Parathyroid adenoma (tissue), 2 donors: ENCODE data around the gene DNAH1.

Source experiments
- H2AFZ ChIP-seq: fragments of 300-600 bp; sonication (generic); one replicate; pipeline ENCODE4 v1.7.0; 2017; ENCODE audit warnings: antibody characterized with exemption, mild to moderate bottlenecking
- H3K27ac ChIP-seq: fragments of 300-600 bp; sonication (generic); one replicate; pipeline ENCODE4 v1.7.0; 2017
- H3K27me3 ChIP-seq: fragments of 300-600 bp; sonication (generic); one replicate; pipeline ENCODE4 v1.7.0; 2017; ENCODE audit warnings: low read length; ENCODE audit not compliant: control insufficient read depth, insufficient read depth
- H3K36me3 ChIP-seq: fragments of 300-600 bp; sonication (generic); one replicate; pipeline ENCODE4 v1.7.0; 2017; ENCODE audit warnings: low read length; ENCODE audit not compliant: control insufficient read depth, insufficient read depth
- H3K4me1 ChIP-seq: fragments of 300-600 bp; sonication (generic); one replicate; pipeline ENCODE4 v1.7.0; 2017; ENCODE audit warnings: control low read depth
- H3K4me2 ChIP-seq: fragments of 300-600 bp; sonication (generic); one replicate; pipeline ENCODE4 v1.7.0; 2017; ENCODE audit warnings: low read length
- H3K4me3 ChIP-seq: fragments of 300-600 bp; sonication (generic); one replicate; pipeline ENCODE4 v1.7.0; 2017; ENCODE audit warnings: low read depth, low read length
- H3K79me2 ChIP-seq: fragments of 300-600 bp; sonication (generic); one replicate; pipeline ENCODE4 v1.7.0; 2017; ENCODE audit warnings: control low read depth
- H3K9ac ChIP-seq: fragments of 300-600 bp; sonication (generic); one replicate; pipeline ENCODE4 v1.7.0; 2017; ENCODE audit warnings: mild to moderate bottlenecking
- H3K9me3 ChIP-seq: fragments of 300-600 bp; sonication (generic); one replicate; pipeline ENCODE4 v1.7.0; 2017; ENCODE audit warnings: low read length; ENCODE audit not compliant: control insufficient read depth
- TF ChIP-seq, protein P1 (sequence below): fragments of 300-600 bp; sonication (generic); IDR thresholded peaks from one replicate; pipeline ENCODE4 v1.7.0; 2017; ENCODE audit warnings: antibody characterized with exemption, mild to moderate bottlenecking
- donor health status: primary hyperparathyroidism.

The DNAH1 gene

DNA sequence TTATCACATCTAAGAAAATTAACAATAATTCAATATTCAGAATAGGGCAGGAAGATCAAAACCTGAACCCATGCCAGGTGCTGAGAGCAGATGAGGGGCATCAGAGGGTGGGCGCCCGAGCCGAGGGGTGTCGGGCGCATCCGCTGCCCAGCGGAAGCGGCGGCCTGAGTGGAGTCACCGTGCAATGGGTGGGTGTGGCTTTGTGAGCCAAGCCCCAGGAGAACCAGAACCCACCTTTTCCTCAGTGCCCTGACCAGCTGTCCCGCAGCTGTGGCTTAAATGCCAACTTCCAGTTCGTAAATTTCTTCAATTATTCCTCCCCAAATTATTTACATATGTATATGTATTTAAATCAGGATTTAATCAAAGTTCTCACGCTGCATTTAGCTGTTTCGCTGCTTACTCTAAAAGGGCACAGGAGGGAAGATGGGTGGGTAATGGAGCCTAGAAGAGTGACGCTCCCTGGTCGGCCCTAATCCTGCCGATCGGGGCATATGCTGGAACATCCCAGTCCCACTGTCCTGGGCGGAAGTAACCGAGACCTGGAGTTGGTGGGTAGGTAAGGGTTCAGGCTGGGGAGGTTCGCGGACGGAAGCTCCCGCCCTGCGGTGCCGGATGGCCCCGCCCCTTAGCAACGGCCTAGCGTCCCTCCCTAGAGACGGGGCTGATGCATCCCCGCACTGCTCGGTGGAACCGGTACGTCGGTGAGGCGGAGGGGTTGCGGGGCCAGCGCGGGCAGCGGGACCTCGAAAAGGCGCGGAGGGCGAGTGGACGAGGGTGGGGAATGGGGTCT, 1.3 kb downstream of the DNAH1 start:
- Histone ChIP-seq H3K9ac (no peak overlapping the region), H3K27ac (no peak overlapping the region), H2AFZ (peak overlapping the region; percentile 52), H3K36me3 (no peaks in the 10 kb centered on the region), H3K4me2 (peak overlapping the region; percentile 50), H3K9me3 (no peaks in the 10 kb centered on the region), H3K4me3 (peak overlapping the region; percentile 1), H3K79me2 (no peaks in the 10 kb centered on the region), H3K27me3 (no peaks in the 10 kb centered on the region), H3K4me1 (no peaks in the 10 kb centered on the region)
- TF ChIP-seq, protein P1, sequence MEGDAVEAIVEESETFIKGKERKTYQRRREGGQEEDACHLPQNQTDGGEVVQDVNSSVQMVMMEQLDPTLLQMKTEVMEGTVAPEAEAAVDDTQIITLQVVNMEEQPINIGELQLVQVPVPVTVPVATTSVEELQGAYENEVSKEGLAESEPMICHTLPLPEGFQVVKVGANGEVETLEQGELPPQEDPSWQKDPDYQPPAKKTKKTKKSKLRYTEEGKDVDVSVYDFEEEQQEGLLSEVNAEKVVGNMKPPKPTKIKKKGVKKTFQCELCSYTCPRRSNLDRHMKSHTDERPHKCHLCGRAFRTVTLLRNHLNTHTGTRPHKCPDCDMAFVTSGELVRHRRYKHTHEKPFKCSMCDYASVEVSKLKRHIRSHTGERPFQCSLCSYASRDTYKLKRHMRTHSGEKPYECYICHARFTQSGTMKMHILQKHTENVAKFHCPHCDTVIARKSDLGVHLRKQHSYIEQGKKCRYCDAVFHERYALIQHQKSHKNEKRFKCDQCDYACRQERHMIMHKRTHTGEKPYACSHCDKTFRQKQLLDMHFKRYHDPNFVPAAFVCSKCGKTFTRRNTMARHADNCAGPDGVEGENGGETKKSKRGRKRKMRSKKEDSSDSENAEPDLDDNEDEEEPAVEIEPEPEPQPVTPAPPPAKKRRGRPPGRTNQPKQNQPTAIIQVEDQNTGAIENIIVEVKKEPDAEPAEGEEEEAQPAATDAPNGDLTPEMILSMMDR = no peak

DNA sequence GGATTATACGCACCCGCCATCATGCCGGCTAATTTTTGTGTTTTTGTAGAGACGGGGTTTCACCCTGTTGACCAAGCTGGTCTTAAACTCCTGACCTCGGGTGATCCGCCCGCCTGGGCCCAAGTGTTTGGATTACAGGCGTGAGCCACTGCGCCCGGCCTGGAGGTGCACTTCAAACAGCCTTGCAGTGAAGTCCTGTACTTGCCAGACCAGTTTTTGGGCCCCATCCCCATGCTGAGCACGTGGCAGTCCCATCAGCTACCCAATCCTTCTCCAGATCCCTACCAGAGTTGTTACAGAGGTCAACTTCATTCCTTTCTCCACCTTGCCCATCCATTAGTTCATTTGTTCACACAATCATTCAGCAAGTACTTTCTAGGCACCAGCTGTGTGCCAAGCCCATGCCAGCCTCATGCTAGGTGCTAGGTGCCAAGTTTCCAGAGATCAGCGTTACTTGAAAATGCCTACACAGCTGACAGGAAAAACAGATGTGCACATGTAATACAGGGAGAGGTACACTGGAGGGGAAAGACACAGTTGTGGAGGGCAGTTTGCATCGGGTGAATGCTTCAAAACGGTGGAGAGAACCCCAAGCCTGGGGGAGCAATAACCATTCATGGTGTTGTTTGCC, 2.2 kb downstream of the DNAH1 start:
- no peak overlapping the region for H3K9ac ChIP-seq

DNA sequence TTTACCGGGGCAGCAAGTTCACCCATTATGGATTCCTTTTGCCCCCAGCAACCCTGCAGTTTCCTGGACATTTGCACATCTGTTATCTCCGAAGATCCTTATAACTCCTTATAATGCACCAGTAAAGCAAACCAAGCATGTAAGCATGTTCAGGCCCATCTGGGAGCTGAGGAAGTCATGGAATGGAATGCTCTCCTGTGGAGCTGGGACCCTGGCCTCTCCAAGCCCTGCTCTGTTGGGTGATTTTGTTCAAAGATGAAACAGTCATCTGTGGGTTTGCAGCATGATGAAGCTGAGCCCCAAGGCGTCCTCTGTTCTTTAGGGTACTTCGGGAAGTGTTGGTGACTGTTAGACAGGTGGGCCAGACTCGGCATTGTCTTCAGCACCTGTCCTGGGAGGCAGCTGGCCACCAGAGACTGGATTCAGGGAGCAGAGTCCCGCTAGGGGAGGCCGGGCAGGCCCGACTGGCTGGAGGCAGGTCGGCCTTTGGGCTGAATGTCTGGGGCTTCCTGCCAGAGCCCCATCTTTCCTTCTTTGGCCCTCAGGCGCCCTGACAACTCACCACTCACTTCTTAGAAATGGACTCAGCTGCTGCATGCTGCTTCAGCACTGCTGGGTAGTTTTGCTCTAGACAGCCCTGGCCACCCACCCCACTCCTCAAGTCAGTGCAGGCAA, 3.9 kb downstream of the DNAH1 start:
- TF ChIP-seq, protein P1 = no peak
- no peaks in the 10 kb centered on the region for H3K9me3 ChIP-seq
- H3K36me3 ChIP-seq = no peaks in the 10 kb centered on the region
- no peaks in the 10 kb centered on the region for H3K4me1 ChIP-seq
- H3K4me3 ChIP-seq = no peak overlapping the region
- H3K4me2 ChIP-seq = no peak overlapping the region
- no peak overlapping the region for H3K27ac ChIP-seq
- no peaks in the 10 kb centered on the region for H3K27me3 ChIP-seq
- H2AFZ ChIP-seq = no peak overlapping the region
- no peak overlapping the region for H3K9ac ChIP-seq
- no peaks in the 10 kb centered on the region for H3K79me2 ChIP-seq

More for the DNA sequence above, 2.2 kb downstream of the DNAH1 start:
- Histone ChIP-seq H3K36me3 (no peaks in the 10 kb centered on the region), H3K27ac (no peak overlapping the region), H3K4me2 (no peak overlapping the region), H3K4me3 (no peak overlapping the region), H3K27me3 (no peaks in the 10 kb centered on the region), H3K4me1 (no peaks in the 10 kb centered on the region), H3K79me2 (no peaks in the 10 kb centered on the region), H3K9me3 (no peaks in the 10 kb centered on the region), H2AFZ (no peak overlapping the region)
- TF ChIP-seq, protein P1 = no peak

DNA sequence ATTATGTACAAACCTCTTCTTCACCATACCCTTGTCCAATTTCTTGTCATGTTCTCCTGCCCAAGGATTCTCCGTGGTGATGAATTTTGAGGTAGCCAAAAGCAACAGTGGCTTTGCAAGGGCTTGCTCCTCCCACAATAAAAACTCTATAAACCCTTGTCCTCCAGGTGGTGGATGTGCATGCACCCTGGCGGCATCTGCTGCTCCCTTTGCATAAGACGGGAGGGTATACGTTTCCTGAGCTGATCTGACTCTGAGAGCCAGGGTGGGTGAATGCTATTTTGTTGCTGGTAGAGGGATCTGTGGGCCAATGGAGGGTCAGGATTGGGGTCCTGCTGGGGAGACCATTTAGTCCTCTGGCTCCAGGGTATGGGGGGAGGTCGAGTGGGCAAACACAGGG, 5.4 kb downstream of the DNAH1 start:
- Histone ChIP-seq H3K9me3 (no peaks in the 10 kb centered on the region), H3K27me3 (no peaks in the 10 kb centered on the region), H3K79me2 (no peaks in the 10 kb centered on the region), H3K4me2 (no peak overlapping the region), H3K4me1 (no peaks in the 10 kb centered on the region), H3K27ac (no peak overlapping the region), H3K9ac (no peak overlapping the region), H2AFZ (no peak overlapping the region), H3K4me3 (no peak overlapping the region), H3K36me3 (no peaks in the 10 kb centered on the region)
- TF ChIP-seq, protein P1 = no peak
